Measurements from ENCODE around the gene PRR5.

The PRR5 gene

GRCh38 chr22:44692662-44693007, 9.4 kb upstream of the PRR5 start:
- DNase-seq (ENCODE audit: low spot score) = no peak

- no peak for DNase-seq (ENCODE audit: low spot score)
Observed at GRCh38 chr22:44693145-44693544, 8.9 kb upstream of the PRR5 start.

GRCh38 chr22:44693756-44694155, 8.2 kb upstream of the PRR5 start:
- DNase-seq (ENCODE audit: low spot score) = no peak

DNA sequence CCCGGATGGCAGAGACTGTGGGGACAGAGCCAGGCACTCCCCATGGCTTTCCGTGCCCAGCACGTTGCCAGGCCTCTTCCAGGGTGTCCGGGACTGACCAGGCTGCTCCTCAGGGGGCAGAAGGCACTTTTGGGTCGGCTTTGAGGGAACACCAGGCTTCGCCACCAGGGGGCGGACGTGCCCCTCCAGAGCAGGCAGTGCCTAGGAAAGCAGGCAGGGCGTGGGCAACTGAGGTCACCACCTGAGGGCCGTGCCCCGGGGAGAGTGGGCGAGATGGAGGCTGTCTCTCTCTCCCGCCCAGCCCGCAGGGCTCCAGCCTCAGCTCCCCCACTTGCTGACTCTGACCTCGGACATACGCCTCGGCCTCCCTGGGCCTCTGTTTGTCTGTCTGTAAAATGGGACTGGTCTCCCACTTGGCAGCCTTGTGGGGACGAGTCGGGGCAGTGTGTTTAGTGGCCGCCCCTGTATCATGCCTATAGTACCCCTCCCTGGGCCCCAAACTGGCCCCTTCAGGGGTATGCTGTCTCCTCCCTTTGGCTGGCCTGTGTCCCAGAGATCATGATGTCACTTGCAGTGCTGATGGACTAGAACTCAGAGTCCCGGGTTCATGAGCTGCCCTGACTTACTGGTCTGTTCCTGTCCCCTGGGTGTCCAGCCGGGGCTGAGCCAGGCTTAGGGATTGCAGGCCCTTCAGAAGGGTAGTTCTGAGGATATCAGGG, 4.4 kb upstream of the PRR5 start:
- DNase-seq (ENCODE audit: low spot score) = peak; percentile 87

DNA sequence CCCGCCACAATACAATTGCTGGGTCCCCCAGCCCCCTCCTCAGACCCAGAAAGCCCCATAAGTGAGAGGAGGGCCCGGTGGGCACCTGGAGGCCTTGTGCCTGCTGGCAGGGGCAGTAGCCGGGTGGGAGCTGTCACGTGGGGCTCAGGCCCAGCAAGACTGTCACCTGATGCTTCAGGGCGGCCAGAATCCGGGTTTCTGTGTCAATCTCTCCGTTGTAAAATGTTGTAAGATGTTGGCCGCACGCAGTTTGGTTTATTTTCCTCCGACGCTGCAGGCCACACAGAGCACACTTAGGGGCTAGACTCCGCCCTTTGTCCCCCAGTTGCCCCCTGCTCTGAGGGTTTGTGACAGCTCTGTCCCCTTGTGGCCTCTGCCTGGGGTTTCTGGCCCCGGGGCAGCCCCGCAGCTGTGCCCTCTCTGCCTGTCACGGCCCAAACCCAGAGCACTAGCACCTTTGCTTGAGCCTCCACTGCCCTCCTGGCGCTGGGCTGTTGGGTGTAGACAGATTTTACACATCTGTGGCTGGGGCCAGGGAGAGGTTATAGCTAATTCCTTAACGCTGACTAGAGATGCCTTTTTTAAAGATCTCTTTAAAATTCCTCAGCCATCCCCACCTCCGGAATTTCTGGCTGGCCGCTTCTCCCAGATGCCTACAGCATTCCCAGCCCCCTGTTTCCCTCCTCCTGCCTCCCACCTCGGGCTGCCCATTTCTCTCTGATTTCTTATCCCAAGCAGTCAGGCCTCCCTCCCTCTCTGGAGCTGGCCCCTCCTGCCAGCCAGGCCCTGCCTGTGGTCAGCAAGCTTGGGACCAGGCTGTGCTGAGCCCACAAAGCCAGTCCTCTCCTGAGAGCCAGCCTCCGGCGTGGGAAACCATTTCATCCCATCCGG, 3.2 kb upstream of the PRR5 start:
- peak; percentile 87 for DNase-seq (ENCODE audit: low spot score)

GRCh38 chr22:44700456-44700855, 1.5 kb upstream of the PRR5 start:
- no peak for DNase-seq (ENCODE audit: low spot score)

- no peak for DNase-seq (ENCODE audit: low spot score)
Observed at GRCh38 chr22:44701187-44701790, 715 bp upstream of the PRR5 start.

DNA sequence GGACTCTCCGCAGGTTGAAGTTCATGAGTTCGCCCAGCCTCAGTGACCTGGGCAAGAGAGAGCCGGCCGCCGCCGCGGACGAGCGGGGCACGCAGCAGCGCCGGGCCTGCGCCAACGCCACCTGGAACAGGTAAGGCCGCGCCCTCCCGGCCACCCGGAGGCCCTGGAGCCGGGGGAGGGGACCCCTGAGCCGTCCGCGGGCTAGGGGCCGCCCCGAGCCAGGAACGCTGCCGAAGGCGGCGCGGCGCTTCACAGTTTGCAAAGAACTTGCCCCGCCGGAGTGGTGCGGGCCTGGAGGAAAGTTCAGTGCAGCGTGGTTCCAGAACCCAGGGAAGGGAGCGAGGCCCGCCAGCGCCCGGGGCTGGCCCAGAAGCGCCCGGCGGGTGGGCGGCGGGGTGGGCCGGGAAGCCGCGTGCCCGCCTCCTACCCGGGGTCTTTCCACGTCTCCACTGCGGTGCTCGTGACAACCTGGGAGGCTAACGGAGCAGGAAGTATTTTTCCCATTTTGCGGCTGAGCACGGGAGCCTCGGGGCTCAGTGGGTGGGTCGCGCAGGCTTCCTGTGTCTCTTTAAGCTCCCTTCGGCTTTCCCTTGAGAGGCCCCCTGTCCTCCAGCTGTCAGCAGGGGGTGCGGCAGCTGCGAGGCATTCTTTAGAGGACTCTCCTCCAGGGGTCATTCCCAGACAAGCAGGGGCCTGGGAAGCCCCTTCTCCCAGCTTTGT, 635 bp downstream of the PRR5 start:
- no peak for DNase-seq (ENCODE audit: low spot score)

GRCh38 chr22:44703255-44703870, 1.4 kb downstream of the PRR5 start:
- DNase-seq (ENCODE audit: low spot score) = no peak

GRCh38 chr22:44704159-44705021, 2.4 kb downstream of the PRR5 start:
- no peak for DNase-seq (ENCODE audit: low spot score)

DNA sequence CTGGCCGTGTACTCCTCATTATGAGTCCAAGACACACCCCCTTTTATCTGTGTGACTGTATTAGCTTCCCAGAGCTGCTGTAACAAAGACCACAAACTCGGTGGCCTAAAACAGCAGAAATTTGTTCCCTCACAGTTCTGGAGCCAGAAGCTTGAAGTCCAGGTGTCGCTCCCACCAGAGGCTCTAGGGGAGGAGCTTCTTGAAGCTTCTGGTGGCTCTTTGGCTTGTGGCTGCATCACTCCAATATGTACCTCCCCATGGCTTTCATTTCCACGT, 3.0 kb downstream of the PRR5 start:
- DNase-seq (ENCODE audit: low spot score) = no peak

DNA sequence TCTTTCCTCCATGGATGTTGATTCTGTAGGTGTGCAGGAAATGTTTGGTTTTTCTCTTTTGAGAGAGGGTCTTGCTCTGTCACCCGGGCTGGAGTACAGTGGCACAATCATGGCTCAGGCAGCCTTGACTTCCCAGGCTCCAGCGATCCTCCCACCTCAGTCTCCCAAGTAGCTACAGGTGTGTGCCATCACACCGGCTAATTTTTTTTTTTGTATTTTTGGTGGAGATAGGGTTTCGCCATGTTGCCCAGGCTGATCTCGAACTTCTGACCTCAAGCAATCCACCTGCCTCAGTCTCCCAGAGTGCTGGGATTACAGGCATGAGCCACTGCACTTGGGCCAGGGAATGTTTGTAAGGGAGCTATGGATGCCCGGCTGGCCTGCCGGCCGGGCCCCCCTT, 4.5 kb downstream of the PRR5 start:
- DNase-seq (ENCODE audit: low spot score) = no peak

DNA sequence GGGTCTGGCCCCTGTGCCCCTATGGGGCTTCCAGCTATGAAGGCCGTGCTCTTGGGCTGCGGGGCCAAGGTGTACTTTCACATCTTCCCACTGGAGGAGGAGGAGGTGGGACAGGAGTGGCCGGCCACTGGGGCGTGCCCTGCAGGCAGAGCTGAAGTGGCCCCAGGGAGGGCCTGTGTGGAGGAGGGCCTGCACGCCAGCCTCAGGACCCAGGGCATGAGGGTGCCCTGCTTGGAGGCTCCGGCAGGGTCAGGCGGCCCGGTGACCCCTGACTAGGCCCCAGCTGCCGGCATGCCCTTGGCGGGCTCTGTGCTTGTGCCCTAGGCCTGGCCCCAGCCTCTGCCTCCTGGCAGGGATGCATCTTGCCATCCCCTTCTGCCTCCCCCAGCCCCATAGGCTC, 5.2 kb downstream of the PRR5 start:
- no peak for DNase-seq (ENCODE audit: low spot score)

GRCh38 chr22:44707752-44708151, 5.7 kb downstream of the PRR5 start:
- DNase-seq (ENCODE audit: low spot score) = no peak

- DNase-seq (ENCODE audit: low spot score) = no peak
Observed at GRCh38 chr22:44709881-44710392, 7.9 kb downstream of the PRR5 start.

GRCh38 chr22:44710474-44711240, 8.7 kb downstream of the PRR5 start:
- DNase-seq (ENCODE audit: low spot score) = no peak

DNA sequence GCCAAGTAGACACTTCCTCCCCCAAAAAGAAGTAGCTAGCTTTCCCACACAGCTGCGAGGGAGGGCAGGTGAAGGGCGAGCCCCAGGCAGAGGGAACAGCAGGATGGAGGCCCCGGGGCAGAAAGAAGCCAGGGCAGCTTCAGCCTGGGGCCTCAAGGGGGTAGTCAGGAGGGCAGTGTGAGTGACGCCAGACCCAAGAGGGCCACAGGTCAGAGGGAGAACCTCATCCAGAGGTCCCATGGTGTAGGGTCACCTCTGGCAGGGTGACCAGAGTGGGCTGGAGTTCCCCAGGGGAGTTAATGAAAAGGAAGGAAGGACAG, 9.2 kb downstream of the PRR5 start:
- no peak for DNase-seq (ENCODE audit: low spot score)

- no peak for DNase-seq (ENCODE audit: low spot score)
Observed at GRCh38 chr22:44711690-44712555, 9.9 kb downstream of the PRR5 start.

DNA sequence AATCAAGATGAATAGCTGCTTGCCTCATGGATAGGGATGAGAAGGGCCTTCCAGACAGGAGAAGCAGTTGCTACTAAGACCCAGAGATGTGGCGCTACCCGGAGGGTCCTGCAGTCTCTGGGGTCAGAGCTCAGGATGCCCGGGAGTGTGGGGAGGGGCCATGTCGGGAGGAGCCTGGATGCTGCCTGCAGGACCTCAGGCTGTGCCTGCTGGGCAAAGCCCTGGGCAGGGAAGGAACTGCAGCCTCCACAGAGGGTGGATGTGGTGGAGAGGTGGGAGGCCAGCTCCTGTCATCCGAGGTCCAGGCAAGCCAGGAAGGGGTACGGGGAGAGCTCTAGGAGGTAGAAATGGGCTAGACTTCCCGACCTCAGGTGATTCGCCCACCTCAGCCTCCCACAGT, 11.0 kb downstream of the PRR5 start:
- no peak for DNase-seq (ENCODE audit: low spot score)

Data from left forelimb (tissue), 1 donor.